Measurements from ENCODE around the gene STAMBPL1.

GRCh38 chr10:88936656-88937055, 56.6 kb downstream of the STAMBPL1 start:
- TF ChIP-seq POLR2A (IDR thresholded peaks at IDR 0.05; ENCODE audit: low read depth, low read length) (no peak), POLR2AphosphoS5 (IDR thresholded peaks at IDR 0.05; ENCODE audit: low read depth, low read length) (no peak), TAF1 (IDR thresholded peaks at IDR 0.05; ENCODE audit: low read depth, low read length) (no peak), POU2F2 (IDR thresholded peaks at IDR 0.05; ENCODE audit: low read depth, low read length) (no peak), SPI1 (IDR thresholded peaks at IDR 0.05; ENCODE audit: low read depth, low read length) (0 out of 2 replicates have a peak, but pooled peaks have one; percentile 11), PAX5 (IDR thresholded peaks at IDR 0.05; ENCODE audit: insufficient read depth, low read length, severe bottlenecking) (no peak)

Measured in GM12891 (cell line).